Measurements from ENCODE around the gene TTLL8. TPM values are rescaled to one million over a fixed set of nuclear protein-coding genes. Genes with fewer than 3 reads are reported as not detected.

Gene TTLL8
- total RNA-seq, 1 experiment from 2014 or later: not detected

- H3K79me2 ChIP-seq (ENCODE audit: insufficient read depth, low read length): no peaks in the 10 kb centered on the region
- H3K4me1 ChIP-seq (ENCODE audit: insufficient read depth, low read length): no peaks in the 10 kb centered on the region
- no peaks in the 10 kb centered on the region for H3K23me2 ChIP-seq (ENCODE audit: insufficient read length, low read depth, low read length, poor library complexity, severe bottlenecking)
- H4K20me1 ChIP-seq (ENCODE audit: control insufficient read depth, insufficient read depth, insufficient read length): peaks cover 2% of the 10 kb centered on the region
- no peak overlapping the region for H2BK120ac ChIP-seq (ENCODE audit: low read depth, low read length, poor library complexity, severe bottlenecking)
- peaks cover 35% of the 10 kb centered on the region for H3K27me3 Mint-ChIP-seq (ENCODE audit: low read depth)
- no peak overlapping the region for H3K4me3 Mint-ChIP-seq
- no peak for DNase-seq
- H2AFZ ChIP-seq (ENCODE audit: low read length): no peak overlapping the region
- no peak overlapping the region for H3K9ac ChIP-seq (ENCODE audit: extremely low read depth, insufficient read length, low read length)
- no peak for TF ChIP-seq CTCF (conservative IDR thresholded peaks at IDR 0.05)
- no peak overlapping the region for H2BK12ac ChIP-seq (ENCODE audit: insufficient read length, low read depth, low read length)
- H3K79me1 ChIP-seq (ENCODE audit: insufficient read depth, low read depth, low read length, poor library complexity, severe bottlenecking): no peaks in the 10 kb centered on the region
- H3K4me2 ChIP-seq (ENCODE audit: insufficient read depth, insufficient read length, low read length): no peak overlapping the region
- no peak overlapping the region for H4K5ac ChIP-seq (ENCODE audit: insufficient read length, low read depth, low read length)
- no peak overlapping the region for H3K27ac Mint-ChIP-seq
- no peak overlapping the region for H4K8ac ChIP-seq (replicated peaks; ENCODE audit: insufficient read length, low read depth, low read length)
- no peak overlapping the region for H2BK20ac ChIP-seq (ENCODE audit: low read depth, low read length, poor library complexity, severe bottlenecking)
- H3K9me3 Mint-ChIP-seq: no peaks in the 10 kb centered on the region
- no peak overlapping the region for H2BK5ac ChIP-seq (ENCODE audit: insufficient read length, low read length)
- H2AK5ac ChIP-seq (ENCODE audit: insufficient read length, low read length): no peak overlapping the region
- H3K23ac ChIP-seq (ENCODE audit: insufficient read length, low read depth, low read length): no peak overlapping the region
- H4K91ac ChIP-seq (ENCODE audit: insufficient read length, low read depth, low read length): no peak overlapping the region
- no peaks in the 10 kb centered on the region for H3K4me1 Mint-ChIP-seq
- H3K36me3 Mint-ChIP-seq (ENCODE audit: insufficient read depth in 1 of 3, low read depth in 3 of 3): no peaks in the 10 kb centered on the region
- H3K18ac ChIP-seq (ENCODE audit: insufficient read length, low read depth, low read length): no peak overlapping the region
- WGBS (ENCODE audit: extremely low coverage, insufficient read length, low lambda C conversion rate): no CpG with 5 or more reads among the region's 15 CpGs
- no peak overlapping the region for H3K4ac ChIP-seq (ENCODE audit: low read depth, low read length)
- H3K27ac ChIP-seq (ENCODE audit: insufficient read length, low read depth, low read length): no peak overlapping the region
- no peak overlapping the region for H3T11ph ChIP-seq (ENCODE audit: low read length)
- H3K56ac ChIP-seq (ENCODE audit: insufficient read length, low read depth, low read length): no peak overlapping the region
- H3K9me3 ChIP-seq (ENCODE audit: control insufficient read depth, low read depth, low read length): peaks cover 5% of the 10 kb centered on the region
- H3K14ac ChIP-seq (ENCODE audit: insufficient read depth, low read length): no peak overlapping the region
- H3K27me3 ChIP-seq (ENCODE audit: insufficient read depth, low read length): no peaks in the 10 kb centered on the region; the same call in 1 of the 2 replicates
- H2BK15ac ChIP-seq (ENCODE audit: low read depth, low read length): no peak overlapping the region
Observed at GRCh38 chr22:50020606-50021005, 37.5 kb downstream of the TTLL8 start.
